Measurements from ENCODE around the gene ADCY10.

- TF ChIP-seq EP300 (conservative IDR thresholded peaks at IDR 0.05; ENCODE audit: poor library complexity, severe bottlenecking): no peak
- no peak for TF ChIP-seq CTCF (IDR thresholded peaks at IDR 0.05; ENCODE audit: poor library complexity, severe bottlenecking)
- no peak for TF ChIP-seq POLR2AphosphoS5 (IDR thresholded peaks at IDR 0.05)
These were observed 91.8 kb downstream of the ADCY10 start for GRCh38 chr1:167821969-167822685.

Measured in neural cell (in vitro differentiated cells).